Ectodermal cell (in vitro differentiated cells): ENCODE measurements around the gene AIMP1.

ENCODE experiments used
- H3K27ac ChIP-seq: 2 replicates; pipeline ENCODE4 v1.7.0; 2013; ENCODE audit warnings: mild to moderate bottlenecking, low read depth, low read length; ENCODE audit not compliant: insufficient read depth, poor library complexity, severe bottlenecking
- H3K27me3 ChIP-seq: 2 replicates; pipeline ENCODE4 v1.7.0; 2013; ENCODE audit warnings: mild to moderate bottlenecking, low read length; ENCODE audit not compliant: insufficient read depth, control insufficient read depth, poor library complexity, severe bottlenecking
- H3K36me3 ChIP-seq: one replicate; pipeline ENCODE4 v1.7.0; 2013; ENCODE audit warnings: low read length; ENCODE audit not compliant: control insufficient read depth, insufficient read depth
- H3K4me1 ChIP-seq: one replicate; pipeline ENCODE4 v1.7.0; 2013; ENCODE audit warnings: low read length; ENCODE audit not compliant: control insufficient read depth, insufficient read depth
- H3K4me3 ChIP-seq: 2 replicates; pipeline ENCODE4 v1.7.0; 2013; ENCODE audit warnings: low read depth, low read length, control low read depth; ENCODE audit not compliant: insufficient read depth
- H3K9me3 ChIP-seq: 2 replicates; pipeline ENCODE4 v1.7.0; 2013; ENCODE audit warnings: mild to moderate bottlenecking, low read length, moderate library complexity; ENCODE audit not compliant: control insufficient read depth
- WGBS, 2 experiments: methylation state at CpG; one replicate each; pipeline ENCODE4 v1.1.7; 2013; ENCODE audit warnings: missing lambda C conversion rate in 2 of 2; 5-methylcytosine and 5-hydroxymethylcytosine counted together

The AIMP1 gene

DNA sequence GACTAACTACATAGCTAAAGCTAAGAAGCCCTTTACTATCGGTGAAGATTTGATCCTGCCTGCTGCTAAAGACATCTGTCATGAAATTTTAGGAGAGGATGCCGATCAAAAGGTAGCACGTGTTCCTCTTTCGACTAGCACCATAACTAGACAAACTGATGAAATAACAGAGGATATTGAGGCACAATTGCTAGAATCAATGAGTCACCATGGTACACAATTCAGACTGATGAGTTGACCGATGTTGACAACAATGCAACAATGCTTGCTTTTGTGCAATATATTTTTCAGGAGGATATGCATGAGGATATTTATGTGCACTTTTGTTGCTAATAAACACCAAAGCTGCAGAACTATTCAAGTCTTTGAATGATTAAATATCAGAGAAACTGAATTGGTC, 24.7 kb upstream of the AIMP1 start:
- Histone ChIP-seq H3K27ac (no peak overlapping the region), H3K9me3 (no peaks in the 10 kb centered on the region), H3K27me3 (no peaks in the 10 kb centered on the region), H3K4me3 (no peak overlapping the region), H3K36me3 (peaks cover 7% of the 10 kb centered on the region), H3K4me1 (no peaks in the 10 kb centered on the region)
- WGBS, 2 experiments, result 95 to 98% methylated on average over 5 of the region's 5 CpGs

DNA sequence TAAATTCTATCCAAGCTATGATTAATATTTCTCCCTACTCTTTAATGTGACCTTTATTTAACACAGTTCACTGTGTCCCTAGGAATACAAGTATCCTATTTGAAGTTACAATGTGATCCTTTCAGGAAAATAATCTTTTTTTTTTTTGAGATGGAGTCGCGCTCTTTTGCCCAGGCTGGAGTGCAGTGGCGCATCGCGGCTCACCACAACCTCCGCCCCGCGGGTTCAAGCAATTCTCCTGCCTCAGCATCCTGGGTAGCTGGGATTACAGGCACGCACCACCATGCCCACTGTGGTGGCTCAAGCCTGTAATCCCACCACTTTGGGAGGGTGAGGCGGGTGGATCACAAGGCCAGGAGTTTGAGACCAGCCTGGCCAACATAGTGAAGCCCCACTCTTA, 22.3 kb upstream of the AIMP1 start:
- Histone ChIP-seq H3K4me1 (no peaks in the 10 kb centered on the region), H3K9me3 (no peaks in the 10 kb centered on the region), H3K27me3 (no peaks in the 10 kb centered on the region), H3K36me3 (peaks cover 7% of the 10 kb centered on the region), H3K4me3 (no peak overlapping the region), H3K27ac (no peak overlapping the region)
- 95 to 97% methylated on average over 10 of the region's 10 CpGs for WGBS, 2 experiments

DNA sequence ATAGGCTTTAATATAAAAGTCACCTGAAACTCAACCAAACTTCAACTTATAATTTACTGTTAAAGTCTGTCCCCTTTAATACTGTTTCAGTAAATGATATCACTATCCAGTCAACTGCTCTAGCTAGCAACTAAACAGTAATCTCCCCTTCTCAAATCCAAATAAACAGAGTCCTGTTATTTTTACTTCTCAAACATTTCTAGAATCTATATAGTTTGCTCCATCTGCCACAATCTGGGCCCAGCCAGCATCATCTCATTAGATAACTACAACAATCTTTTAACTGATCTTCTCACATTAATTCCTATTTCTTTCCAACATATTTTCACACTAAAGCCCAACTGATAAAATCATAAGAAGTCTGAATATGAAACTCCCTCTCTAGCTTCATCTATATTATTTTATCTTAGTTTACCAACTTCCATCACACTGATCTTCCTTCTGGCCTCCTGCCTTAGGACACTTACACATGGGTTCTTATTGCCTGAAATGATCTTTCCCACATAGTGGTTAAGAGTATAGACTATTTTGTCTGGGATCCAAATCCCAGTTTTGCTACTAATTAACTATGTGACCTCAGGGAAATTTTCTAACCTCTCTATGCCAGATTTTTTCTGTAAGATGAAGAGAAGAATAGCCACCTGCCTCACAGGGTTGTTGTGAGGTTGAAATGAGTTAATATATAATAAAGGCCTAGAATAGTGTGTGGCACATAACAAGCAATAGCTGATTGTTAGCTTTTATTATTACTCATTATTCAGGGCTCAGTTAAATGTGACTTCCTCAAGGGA, 18.9 kb upstream of the AIMP1 start:
- H3K4me3 ChIP-seq, result no peak overlapping the region
- H3K27ac ChIP-seq, result no peak overlapping the region
- H3K9me3 ChIP-seq, result no peaks in the 10 kb centered on the region
- H3K36me3 ChIP-seq, result peaks cover 10% of the 10 kb centered on the region
- H3K4me1 ChIP-seq, result no peaks in the 10 kb centered on the region
- no peaks in the 10 kb centered on the region for H3K27me3 ChIP-seq

DNA sequence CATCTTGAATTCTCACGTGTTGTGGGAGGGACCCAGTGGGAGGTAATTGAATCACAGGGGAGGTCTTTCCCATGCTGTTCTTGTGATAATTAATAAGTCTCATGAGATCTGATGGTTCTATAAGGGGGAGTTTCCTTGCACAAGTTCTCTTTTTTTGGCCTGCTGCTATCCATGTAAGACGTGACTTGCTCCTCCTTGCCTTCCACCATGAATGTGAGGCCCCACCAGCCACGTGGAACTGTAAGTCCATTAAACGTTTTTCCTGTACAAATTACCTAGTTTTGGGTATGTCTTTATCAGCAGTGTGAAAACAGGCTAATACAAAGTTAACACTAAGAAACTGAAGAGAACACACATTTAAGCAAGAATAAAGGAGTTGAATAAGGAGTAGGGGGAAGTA, 16.4 kb upstream of the AIMP1 start:
- Histone ChIP-seq H3K36me3 (peaks cover 5% of the 10 kb centered on the region), H3K4me1 (no peaks in the 10 kb centered on the region), H3K27ac (no peak overlapping the region), H3K4me3 (no peak overlapping the region), H3K9me3 (no peaks in the 10 kb centered on the region), H3K27me3 (no peaks in the 10 kb centered on the region)
- WGBS, 2 experiments, result 87 to 92% methylated on average over 4 of the region's 4 CpGs

DNA sequence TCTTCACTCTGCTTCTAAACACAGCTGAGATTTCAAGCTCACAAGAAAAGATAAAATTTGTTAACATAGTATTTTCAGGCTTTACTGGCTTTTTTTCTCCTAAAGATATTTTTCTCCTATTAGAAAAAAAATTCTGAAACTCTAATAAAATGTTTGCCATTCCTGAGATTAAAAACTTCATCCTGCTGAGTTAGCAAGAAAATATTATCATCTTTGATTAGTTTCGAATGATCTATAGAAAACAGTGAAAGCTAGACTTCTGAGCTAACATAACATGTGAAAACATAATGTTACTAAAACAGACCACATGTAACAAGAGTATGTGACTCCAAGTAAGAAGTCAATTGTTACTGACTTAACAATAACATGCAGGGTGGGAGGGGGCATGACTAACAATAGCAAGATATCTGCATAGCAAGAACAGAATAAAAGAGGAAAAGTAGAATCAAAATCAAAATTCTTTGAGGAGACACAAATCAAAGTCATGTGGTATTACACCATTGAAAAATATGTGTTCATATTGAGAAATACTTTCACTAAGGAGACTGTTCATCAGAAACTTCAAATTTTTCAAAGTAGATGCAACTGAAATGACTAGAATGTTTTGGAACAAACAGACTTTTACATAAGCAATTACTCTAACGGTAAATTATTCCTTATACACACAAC, 14.8 kb upstream of the AIMP1 start:
- no peaks in the 10 kb centered on the region for H3K9me3 ChIP-seq
- H3K4me3 ChIP-seq, result no peak overlapping the region
- 88 to 93% methylated on average over 2 of the region's 2 CpGs for WGBS, 2 experiments

DNA sequence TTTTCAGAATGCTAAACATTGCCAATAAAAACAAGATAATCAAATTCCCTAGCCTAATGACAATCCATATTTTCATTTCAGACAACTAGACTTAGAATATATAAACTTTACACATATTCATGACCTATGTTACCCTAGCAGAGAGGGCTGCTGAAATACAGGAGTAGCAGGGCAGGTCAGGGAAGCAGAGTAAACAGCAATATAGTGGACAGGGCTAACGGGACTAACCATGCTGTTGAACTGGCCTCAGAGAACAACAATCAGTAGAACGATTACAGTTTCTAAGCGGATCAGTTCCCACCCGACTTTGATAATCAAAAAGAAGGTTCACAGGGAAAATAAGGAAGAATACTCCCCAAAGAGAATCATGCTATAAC, 14.3 kb upstream of the AIMP1 start:
- H3K9me3 ChIP-seq, result no peaks in the 10 kb centered on the region
- 91 to 96% methylated on average over 4 of the region's 4 CpGs for WGBS, 2 experiments
- H3K36me3 ChIP-seq, result peaks cover 4% of the 10 kb centered on the region
- H3K27me3 ChIP-seq, result no peaks in the 10 kb centered on the region
- no peak overlapping the region for H3K27ac ChIP-seq
- no peak overlapping the region for H3K4me3 ChIP-seq
- H3K4me1 ChIP-seq, result no peaks in the 10 kb centered on the region

More for the DNA sequence above, 14.8 kb upstream of the AIMP1 start:
- peaks cover 4% of the 10 kb centered on the region for H3K36me3 ChIP-seq
- H3K27me3 ChIP-seq, result no peaks in the 10 kb centered on the region
- no peaks in the 10 kb centered on the region for H3K4me1 ChIP-seq
- H3K27ac ChIP-seq, result no peak overlapping the region

DNA sequence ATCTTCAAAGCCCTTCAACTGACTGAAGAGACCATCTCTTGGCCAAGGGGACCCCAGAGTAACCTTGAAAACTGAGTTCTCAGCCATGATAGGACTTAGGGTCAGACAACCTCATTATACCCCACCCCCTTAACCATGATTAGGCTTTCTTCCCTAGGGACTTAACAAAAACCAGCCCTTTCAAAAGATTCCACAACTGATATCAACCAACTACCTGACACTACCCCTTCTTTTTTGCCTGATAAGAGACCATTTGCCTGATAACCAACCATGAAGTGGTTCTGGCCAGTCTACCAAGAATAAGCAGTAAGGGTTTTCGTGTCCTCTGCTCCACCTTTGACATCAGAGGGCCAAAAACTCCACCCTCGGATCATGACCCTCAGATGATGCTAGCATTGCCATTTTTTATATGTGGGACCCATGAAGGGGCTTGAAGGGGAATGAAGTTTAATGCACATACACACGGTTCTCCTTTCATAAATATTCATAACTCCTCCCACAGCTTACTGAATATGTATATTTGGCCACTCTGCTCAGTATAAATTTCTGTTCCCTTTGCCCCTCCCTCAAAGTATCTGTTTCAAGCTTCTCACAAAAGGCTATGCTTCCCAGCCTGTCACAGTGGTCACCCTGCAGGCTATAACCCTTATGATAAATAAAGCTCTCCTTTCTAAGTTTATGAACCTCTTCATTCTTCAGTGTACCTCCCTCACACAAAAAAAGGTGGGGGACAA, 12.6 kb upstream of the AIMP1 start:
- no peak overlapping the region for H3K4me3 ChIP-seq

DNA sequence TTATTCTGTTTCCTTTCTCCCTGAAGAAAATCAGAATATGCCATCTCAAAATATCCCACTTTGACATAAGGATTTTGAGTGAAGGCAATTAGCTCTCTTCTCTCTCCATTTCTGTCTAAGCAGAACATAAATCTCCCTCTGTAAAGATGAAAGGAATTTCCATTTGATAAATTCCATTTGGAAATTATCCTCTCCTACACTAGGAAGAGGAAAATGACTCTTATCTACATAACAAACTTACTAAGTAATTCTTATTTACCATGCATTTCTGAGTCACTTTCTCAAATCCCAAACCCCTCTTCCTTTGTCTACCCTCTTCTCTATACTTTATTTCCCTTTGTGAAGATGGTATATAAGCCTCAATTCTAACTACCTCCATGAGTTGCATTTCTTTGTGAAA, 11.7 kb upstream of the AIMP1 start:
- no peaks in the 10 kb centered on the region for H3K27me3 ChIP-seq
- H3K4me1 ChIP-seq, result no peaks in the 10 kb centered on the region
- H3K27ac ChIP-seq, result no peak overlapping the region
- peaks cover 4% of the 10 kb centered on the region for H3K36me3 ChIP-seq
- H3K4me3 ChIP-seq, result no peak overlapping the region
- no peaks in the 10 kb centered on the region for H3K9me3 ChIP-seq

More for the DNA sequence above, 12.6 kb upstream of the AIMP1 start:
- no peaks in the 10 kb centered on the region for H3K9me3 ChIP-seq
- H3K4me1 ChIP-seq, result no peaks in the 10 kb centered on the region
- 90 to 98% methylated on average over 3 of the region's 3 CpGs for WGBS, 2 experiments
- no peaks in the 10 kb centered on the region for H3K27me3 ChIP-seq
- H3K27ac ChIP-seq, result no peak overlapping the region
- H3K36me3 ChIP-seq, result peaks cover 4% of the 10 kb centered on the region

DNA sequence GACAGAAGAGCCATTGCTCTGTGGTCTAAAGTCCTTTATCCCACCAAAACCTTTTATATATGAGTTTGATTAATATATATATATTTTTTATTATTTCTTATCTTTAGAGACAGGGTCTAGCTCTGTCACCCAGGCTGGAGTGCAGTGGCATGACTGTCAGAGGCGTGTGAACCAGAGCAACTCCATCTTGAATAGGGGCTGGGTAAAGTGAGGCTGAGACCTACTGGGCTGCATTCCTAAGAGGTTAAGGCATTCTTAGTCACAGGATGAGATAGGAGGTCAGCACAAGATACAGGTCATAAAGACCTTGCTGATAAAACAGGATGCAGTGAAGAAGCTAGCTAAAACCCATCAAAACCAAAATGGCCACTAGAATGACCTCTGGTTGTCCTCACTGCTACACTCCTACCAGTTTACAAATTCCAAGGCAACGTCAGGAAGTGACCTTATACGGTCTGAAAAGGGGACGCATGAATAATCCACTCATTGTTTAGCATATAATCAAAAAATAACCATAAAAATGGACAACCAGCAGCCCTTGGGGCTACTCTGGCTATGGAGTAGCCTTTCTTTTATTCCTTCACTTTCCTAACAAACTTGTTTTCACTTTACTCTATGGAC, 10.8 kb upstream of the AIMP1 start:
- Histone ChIP-seq H3K27me3 (no peaks in the 10 kb centered on the region), H3K36me3 (no peaks in the 10 kb centered on the region), H3K4me1 (no peaks in the 10 kb centered on the region), H3K27ac (no peak overlapping the region), H3K9me3 (no peaks in the 10 kb centered on the region), H3K4me3 (no peak overlapping the region)
- WGBS, 2 experiments, result 91 to 95% methylated on average over 4 of the region's 4 CpGs

DNA sequence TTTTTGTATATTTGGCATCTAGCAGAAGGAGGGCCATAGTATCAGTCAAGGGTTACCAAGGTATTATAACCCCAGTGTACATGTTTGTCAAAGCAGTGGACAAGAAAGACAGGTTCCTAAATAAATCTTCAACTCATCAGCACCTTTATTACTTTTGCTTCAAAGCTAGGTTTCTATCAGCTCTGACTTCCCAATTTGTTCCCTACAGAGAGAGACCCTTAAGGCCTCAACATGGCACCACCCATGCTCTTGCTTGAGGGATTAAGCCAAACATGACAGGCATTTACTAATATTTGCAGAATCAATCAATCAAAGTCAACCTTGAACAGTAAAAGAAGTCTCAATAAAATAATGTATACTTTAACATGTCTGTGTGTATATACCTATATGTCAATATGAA, 9.8 kb upstream of the AIMP1 start:
- no peaks in the 10 kb centered on the region for H3K9me3 ChIP-seq
- H3K4me3 ChIP-seq, result no peak overlapping the region
- H3K36me3 ChIP-seq, result no peaks in the 10 kb centered on the region
- no peak overlapping the region for H3K27ac ChIP-seq
- H3K27me3 ChIP-seq, result no peaks in the 10 kb centered on the region
- no peaks in the 10 kb centered on the region for H3K4me1 ChIP-seq
